Measurements from ENCODE around the gene DOC2A.

Gene DOC2A

DNA sequence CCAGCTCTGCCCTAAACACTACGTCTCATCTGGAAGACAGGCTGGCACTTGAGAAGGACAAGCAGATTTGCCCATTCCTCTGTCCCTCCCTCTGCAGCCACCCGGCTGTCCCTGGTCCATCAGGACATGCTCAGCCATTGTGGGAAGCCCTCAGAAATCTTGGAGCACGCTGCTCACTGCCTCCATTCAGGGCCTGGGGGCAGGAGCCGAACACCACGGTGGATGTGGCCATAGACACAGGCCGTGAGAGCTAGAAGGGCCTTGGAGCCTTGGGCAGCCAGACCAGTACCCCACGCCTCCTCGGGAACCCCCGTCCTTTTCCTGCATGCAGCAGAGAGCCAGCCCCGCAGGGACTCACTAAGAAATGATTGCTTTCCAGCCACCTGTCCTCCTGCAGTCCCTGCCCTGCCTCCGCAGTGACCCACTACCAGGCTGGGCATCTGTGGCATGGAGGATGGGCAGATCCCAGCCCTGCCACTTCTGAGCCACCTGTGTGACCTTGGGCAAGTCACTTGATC is 3.4 kb downstream of the DOC2A start:
- H3K27ac ChIP-seq: no peak overlapping the region

DNA sequence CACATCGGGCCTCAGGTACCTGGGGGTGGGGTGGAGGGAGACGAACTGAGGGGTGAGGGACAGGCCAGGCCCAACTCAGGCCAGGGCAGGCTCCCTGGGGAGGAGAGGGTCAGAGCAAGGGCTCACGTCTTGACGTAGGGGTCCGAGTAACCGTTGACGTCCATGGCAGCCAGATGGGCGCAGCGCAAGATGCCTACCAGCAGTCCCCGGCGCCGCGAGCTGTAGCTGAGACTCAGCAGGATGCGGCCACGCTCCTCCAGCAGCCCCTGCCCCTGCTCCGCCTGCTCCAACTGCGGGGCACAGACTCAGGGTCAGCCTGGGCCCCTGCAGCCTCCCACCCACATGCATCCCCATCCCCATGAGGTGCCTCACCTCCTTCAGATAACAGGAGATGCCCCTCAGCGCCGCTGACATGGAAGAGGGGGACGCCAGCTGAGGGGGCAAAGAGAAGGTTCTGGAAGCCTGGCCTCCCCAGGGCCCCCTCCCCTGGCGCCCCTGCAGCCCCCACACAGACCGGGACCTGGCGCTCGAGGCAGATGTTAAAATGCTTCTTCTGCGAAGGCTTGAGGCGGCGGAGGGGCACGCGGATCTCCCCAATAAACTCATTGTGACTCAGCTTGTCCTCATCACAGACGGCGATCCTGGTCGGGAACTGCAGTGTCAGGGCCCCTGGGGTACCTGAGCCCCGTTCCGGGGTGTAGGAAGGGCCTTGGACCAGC is 4.0 kb downstream of the DOC2A start:
- no peak overlapping the region for H3K27ac ChIP-seq
- TF ChIP-seq CTCF (conservative IDR thresholded peaks at IDR 0.05): no peak

More for the DNA sequence above, 3.4 kb downstream of the DOC2A start:
- TF ChIP-seq CTCF (conservative IDR thresholded peaks at IDR 0.05): no peak

GRCh38 chr16:30006095-30006473 is 4.7 kb downstream of the DOC2A start:
- no peak for TF ChIP-seq CTCF (conservative IDR thresholded peaks at IDR 0.05)
- H3K27ac ChIP-seq: no peak overlapping the region

GRCh38 chr16:30005341-30006094 is 5.3 kb downstream of the DOC2A start:
- no peak overlapping the region for H3K27ac ChIP-seq

GRCh38 chr16:30004811-30005242 is 6.0 kb downstream of the DOC2A start:
- no peak for TF ChIP-seq CTCF (conservative IDR thresholded peaks at IDR 0.05)
- no peak overlapping the region for H3K27ac ChIP-seq

More at GRCh38 chr16:30005341-30006094, 5.3 kb downstream of the DOC2A start:
- peak; percentile 81 for TF ChIP-seq CTCF (conservative IDR thresholded peaks at IDR 0.05)

GRCh38 chr16:30004424-30004776 is 6.4 kb downstream of the DOC2A start:
- H3K27ac ChIP-seq: no peak overlapping the region
- no peak for TF ChIP-seq CTCF (conservative IDR thresholded peaks at IDR 0.05)

DNA sequence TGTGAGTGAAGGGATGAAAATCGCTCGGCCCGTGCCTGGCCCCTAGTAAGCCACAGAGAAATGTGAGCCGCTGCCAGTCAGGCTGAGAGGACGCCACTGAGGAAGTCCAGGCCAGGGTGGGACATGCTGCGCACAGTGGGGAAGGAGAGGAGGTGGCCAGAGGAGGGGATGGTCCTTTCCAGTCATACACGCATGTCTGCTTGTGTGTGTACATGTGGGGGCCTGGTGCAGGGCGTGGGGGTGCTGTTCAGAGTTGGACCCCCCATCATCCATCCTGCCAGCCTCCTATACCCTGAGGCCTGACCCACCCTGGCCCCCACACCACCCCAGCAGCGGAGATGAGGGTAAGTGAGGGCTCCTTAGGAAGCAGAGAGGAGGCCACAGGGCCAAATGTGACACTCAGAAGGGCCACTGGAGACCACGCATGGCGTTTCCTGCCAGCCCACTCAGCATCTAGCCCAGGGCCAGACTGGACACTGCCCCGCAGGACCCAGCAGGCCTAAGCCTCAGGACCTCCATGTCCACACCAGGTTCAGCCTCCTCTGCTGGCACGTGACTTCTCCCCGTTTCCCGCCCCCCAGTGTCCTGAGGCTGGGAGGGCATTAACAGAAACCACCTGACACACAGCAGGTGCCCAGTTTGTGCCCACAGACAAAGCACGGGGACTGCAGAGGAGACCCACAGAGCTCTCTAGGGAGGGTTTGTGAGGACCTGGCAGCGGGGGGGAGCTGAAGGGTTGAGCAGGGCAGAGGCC is 7.0 kb downstream of the DOC2A start:
- TF ChIP-seq CTCF (conservative IDR thresholded peaks at IDR 0.05): no peak
- no peak overlapping the region for H3K27ac ChIP-seq
